ENCODE measurements around the gene SMYD5.

Gene SMYD5

DNA sequence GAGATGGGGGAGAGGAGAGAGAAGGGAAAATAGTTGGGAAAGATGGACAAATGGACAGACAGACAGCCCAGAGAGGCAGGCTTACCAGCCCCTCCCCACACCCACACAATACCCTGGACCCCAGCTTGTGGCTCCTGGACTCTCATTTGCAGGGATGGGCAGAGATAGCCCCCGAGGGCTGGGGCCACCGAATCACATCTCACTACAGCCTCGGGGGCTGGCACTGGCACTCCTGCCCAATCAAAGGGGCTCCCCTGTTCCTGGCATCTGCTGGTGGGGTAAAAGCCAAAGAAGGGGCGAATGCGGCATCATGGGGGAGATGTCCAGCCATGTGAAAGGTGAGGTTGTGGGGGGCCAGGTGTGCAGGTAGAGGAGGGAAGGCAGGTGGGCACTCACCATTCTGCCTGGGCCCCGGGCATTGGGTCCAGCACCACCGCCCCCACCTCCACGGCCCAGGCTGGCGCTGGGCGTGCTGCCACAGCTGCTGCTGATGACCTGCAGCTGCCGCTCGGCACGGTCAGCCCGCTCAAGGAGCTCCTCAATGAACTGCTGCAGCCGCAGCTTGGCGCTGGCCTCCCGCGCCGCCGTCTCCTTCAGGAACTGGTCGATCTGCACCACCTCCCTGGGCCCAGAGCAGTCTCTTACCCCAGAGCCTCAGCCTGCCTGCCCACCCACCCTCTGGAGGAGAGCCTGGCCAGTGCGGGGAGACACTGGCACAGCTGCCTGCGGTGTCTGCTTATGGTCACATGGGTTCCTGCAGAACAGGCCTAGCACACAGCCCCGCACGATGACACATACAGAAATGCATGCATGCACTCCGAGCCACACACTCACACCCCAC, 52.2 kb downstream of the SMYD5 start:
- Mint-ChIP-seq H3K27ac (no peak overlapping the region), H3K4me3 (no peak overlapping the region), H3K27me3 (ENCODE audit: low read depth) (no peaks in the 10 kb centered on the region), H3K36me3 (ENCODE audit: low read depth) (peaks cover 6% of the 10 kb centered on the region), H3K4me1 (ENCODE audit: low read depth) (peaks cover 18% of the 10 kb centered on the region), H3K9me3 (no peaks in the 10 kb centered on the region)

DNA sequence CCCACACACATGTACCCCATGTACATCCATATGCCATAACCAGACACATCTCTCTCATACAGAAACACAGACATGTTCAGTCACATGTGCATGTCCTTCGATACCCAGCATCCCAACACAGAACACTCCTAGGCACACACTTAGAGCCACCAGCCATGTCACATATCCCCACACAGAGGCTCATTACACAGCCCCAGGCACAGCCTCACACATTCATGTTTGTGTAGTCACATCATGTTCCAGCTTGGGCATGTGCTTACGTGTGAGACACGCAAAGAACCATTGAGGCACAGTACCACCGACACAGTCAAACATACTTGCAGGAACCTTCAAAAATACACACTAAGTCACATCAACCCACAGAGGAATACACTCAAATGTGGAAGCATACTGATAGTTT, 53.0 kb downstream of the SMYD5 start:
- Mint-ChIP-seq H3K36me3 (ENCODE audit: low read depth) (peaks cover 6% of the 10 kb centered on the region), H3K27me3 (ENCODE audit: low read depth) (no peaks in the 10 kb centered on the region), H3K4me1 (ENCODE audit: low read depth) (peaks cover 18% of the 10 kb centered on the region), H3K27ac (no peak overlapping the region), H3K9me3 (no peaks in the 10 kb centered on the region), H3K4me3 (peak overlapping the region; percentile 2)

DNA sequence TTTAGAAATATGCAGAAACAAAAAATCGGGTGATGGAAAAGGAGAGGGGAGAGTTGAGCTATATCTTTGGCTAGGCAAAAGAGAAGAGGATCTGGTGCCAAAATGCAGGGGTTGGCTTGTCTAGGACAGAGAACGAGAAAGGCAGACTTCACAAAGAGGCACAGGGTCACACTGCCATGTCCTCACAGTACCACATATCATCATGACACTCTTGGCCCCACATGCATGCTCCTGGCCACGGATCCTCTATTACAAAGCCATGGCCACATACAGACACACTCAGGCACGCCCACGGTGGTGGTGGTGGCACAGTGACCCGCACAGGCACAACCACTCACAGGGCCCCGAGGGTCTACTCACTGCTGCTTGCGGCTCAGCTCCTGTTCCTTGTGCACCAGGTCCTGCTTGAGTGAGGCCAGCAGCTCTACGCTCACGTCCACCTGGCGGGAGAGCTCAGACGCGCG, 54.4 kb downstream of the SMYD5 start:
- peaks cover 18% of the 10 kb centered on the region for H3K4me1 Mint-ChIP-seq (ENCODE audit: low read depth)
- peak overlapping the region; percentile 4 for H3K27ac Mint-ChIP-seq
- no peaks in the 10 kb centered on the region for H3K9me3 Mint-ChIP-seq
- H3K27me3 Mint-ChIP-seq (ENCODE audit: low read depth): no peaks in the 10 kb centered on the region
- peaks cover 6% of the 10 kb centered on the region for H3K36me3 Mint-ChIP-seq (ENCODE audit: low read depth)
- H3K4me3 Mint-ChIP-seq: peak overlapping the region; percentile 58

DNA sequence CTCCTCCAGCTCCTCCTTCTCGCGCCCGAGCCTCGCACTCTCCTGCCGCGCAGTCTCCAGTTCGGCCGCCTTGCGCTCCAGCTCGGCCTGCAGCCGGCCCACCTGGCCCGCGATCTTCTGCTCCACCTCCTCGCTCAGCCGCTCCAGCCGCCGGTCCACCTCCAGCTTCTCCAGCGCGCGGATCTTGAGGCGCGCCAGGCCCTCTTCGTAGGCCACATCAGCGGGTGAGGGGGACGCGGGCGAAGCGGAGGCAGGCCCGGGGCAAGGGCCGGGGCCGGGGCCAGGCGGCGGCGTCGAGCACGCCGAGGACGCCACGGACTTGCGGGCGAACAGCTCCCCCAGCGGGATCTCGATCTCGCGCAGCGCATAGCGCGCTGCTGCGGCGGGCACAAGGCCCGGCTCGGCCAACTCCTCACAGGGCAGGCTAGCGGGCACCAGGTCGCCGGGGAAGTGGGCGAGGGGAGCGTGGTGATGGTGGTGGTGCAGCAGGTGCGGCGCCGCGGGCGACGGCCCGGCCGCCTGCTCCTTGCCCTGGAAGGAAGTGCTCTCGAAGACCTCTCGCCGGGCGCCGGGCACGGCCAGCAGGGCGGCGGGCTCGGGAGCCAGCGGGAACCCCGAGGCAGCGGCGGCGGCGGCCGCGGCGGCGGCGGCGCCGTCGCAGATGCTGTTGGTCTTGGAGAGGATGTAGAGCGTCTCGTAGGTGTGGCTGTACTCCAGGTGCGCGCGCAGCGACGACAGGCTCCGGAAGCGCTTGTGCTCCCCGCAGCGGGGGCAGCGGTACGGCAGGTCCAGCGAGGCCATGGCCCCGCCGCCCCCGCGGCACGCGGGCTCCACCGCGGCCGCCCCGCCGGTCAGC, 55.0 kb downstream of the SMYD5 start:
- no peaks in the 10 kb centered on the region for H3K27me3 Mint-ChIP-seq (ENCODE audit: low read depth)
- no peak overlapping the region for H3K4me3 Mint-ChIP-seq
- H3K27ac Mint-ChIP-seq: no peak overlapping the region

DNA sequence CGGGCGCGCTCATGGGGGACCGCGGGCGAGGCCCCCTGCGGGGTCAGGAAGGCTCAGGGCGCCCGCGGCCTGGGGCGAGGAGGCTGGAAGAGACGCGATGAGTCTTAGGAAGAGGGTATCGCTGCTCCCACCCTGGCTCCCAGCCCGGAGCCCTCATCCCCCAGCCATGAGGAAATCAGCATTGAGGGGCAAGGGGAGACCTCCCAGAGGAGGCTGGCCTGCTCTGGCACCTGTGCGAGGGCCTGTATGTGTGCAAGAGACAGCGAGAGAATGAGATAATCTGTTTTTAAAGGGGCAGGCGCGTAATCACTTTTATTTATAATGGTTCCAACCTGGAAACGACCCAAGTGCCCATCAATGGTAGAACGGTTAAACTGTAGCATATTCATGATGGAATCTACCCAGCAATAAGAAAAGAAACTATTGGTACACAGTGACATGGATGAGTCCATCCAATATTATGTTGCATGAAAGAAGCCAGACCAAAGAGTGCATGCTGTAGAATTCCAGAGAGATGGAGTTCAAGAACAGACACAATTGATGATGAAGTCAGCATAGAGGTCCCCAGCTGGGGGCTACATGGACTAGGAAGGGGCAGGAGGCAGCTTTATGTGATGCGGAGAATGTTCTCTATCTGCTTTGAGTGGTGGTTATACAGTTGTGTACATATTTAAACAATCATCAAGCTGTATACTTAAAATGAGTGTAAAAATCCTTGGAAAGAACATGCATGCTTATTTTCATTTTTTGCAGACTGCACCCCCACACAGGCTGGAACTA, 55.8 kb downstream of the SMYD5 start:
- Mint-ChIP-seq H3K9me3 (no peaks in the 10 kb centered on the region), H3K27me3 (ENCODE audit: low read depth) (no peaks in the 10 kb centered on the region), H3K27ac (peak overlapping the region; percentile 58)

More for the DNA sequence above, 55.0 kb downstream of the SMYD5 start:
- peaks cover 18% of the 10 kb centered on the region for H3K4me1 Mint-ChIP-seq (ENCODE audit: low read depth)
- no peaks in the 10 kb centered on the region for H3K9me3 Mint-ChIP-seq
- peaks cover 6% of the 10 kb centered on the region for H3K36me3 Mint-ChIP-seq (ENCODE audit: low read depth)

DNA sequence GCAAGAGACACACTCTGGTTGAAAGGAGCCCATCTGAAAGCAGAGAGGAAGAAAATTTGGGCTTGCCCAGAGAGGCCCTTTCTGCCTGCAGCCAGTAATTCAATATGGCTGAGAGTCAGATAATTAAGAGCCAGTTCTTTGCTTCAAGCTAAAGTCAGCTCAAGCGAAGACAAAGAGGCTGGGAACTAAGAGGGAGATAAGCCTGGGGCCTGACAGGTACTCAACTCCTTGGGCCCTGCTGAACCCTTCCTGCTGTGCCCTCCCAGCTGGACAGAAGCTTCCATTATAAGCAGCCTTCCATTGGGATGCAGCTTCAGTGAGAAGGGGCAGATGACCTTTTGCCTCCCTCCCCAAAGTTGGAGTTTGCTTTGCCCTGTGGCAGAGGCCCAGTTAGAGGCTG, 58.2 kb downstream of the SMYD5 start:
- H3K9me3 Mint-ChIP-seq: no peaks in the 10 kb centered on the region
- H3K4me3 Mint-ChIP-seq: no peak overlapping the region
- H3K27ac Mint-ChIP-seq: no peak overlapping the region
- no peaks in the 10 kb centered on the region for H3K27me3 Mint-ChIP-seq (ENCODE audit: low read depth)
- H3K36me3 Mint-ChIP-seq (ENCODE audit: low read depth): peaks cover 3% of the 10 kb centered on the region
- peaks cover 15% of the 10 kb centered on the region for H3K4me1 Mint-ChIP-seq (ENCODE audit: low read depth)

More for the DNA sequence above, 55.8 kb downstream of the SMYD5 start:
- Mint-ChIP-seq H3K4me3 (peak overlapping the region; percentile 70), H3K4me1 (ENCODE audit: low read depth) (peaks cover 18% of the 10 kb centered on the region), H3K36me3 (ENCODE audit: low read depth) (peaks cover 6% of the 10 kb centered on the region)

All from T-helper 1 cell treated with Interleukin-12 subunit alpha and Interleukin-12 subunit beta and Interleukin-4 antibody, amounts not matched to agents 30 μg/mL and 1 μg/mL, for 36 hours (primary cell).